Measurements from ENCODE around the gene NT5C3A.
A peak's percentile ranks its signal among the peaks of the same experiment; 100 is the strongest.

Gene NT5C3A

GRCh38 chr7:33073243-33073642 lies 10.7 kb upstream of the NT5C3A start:
- DNase-seq = no peak

GRCh38 chr7:33072471-33072870 lies 9.9 kb upstream of the NT5C3A start:
- no peak for DNase-seq

- DNase-seq = no peak
These were observed 8.3 kb upstream of the NT5C3A start for GRCh38 chr7:33070831-33071230.

- DNase-seq = no peak
These were observed 7.7 kb upstream of the NT5C3A start for GRCh38 chr7:33070277-33070676.

- DNase-seq = no peak
These were observed 5.3 kb upstream of the NT5C3A start for GRCh38 chr7:33067921-33068320.

GRCh38 chr7:33066771-33067170 lies 4.2 kb upstream of the NT5C3A start:
- no peak for DNase-seq

- no peak for DNase-seq
These were observed 3.4 kb upstream of the NT5C3A start for GRCh38 chr7:33065981-33066380.

GRCh38 chr7:33062782-33063443 lies 337 bp upstream of the NT5C3A start:
- peak; percentile 87 for DNase-seq

GRCh38 chr7:33061282-33061937 lies 1.2 kb downstream of the NT5C3A start:
- DNase-seq = no peak

GRCh38 chr7:33059635-33060034 lies 2.9 kb downstream of the NT5C3A start:
- no peak for DNase-seq

- no peak for DNase-seq
These were observed 7.4 kb downstream of the NT5C3A start for GRCh38 chr7:33055158-33055557.

- no peak for DNase-seq
These were observed 8.2 kb downstream of the NT5C3A start for GRCh38 chr7:33054261-33054964.

- DNase-seq = no peak
These were observed 8.9 kb downstream of the NT5C3A start for GRCh38 chr7:33053721-33054120.

- no peak for DNase-seq
These were observed 11.8 kb downstream of the NT5C3A start for GRCh38 chr7:33050535-33051318.

GRCh38 chr7:33048704-33049103 lies 13.9 kb downstream of the NT5C3A start:
- DNase-seq = no peak

- DNase-seq = no peak
These were observed 14.3 kb downstream of the NT5C3A start for GRCh38 chr7:33048257-33048656.

- no peak for DNase-seq
These were observed 17.6 kb downstream of the NT5C3A start for GRCh38 chr7:33044986-33045385.

- DNase-seq = no peak
These were observed 18.2 kb downstream of the NT5C3A start for GRCh38 chr7:33044401-33044718.

GRCh38 chr7:33043501-33044400 lies 18.8 kb downstream of the NT5C3A start:
- DNase-seq = no peak

GRCh38 chr7:33041631-33042428 lies 20.7 kb downstream of the NT5C3A start:
- DNase-seq = no peak

GRCh38 chr7:33040803-33041516 lies 21.6 kb downstream of the NT5C3A start:
- peak; percentile 26 for DNase-seq
